Smooth muscle cell of the brain vasculature (primary cell): Measurements from ENCODE around the gene GABRB2.

ENCODE experiments used
- DNase-seq: peaks from one replicate; pipeline ENCODE4 v3.0.0-alpha.2; 2012; ENCODE audit warnings: low read depth, low spot score

The GABRB2 gene

GRCh38 chr5:161387121-161387520 is 159.4 kb downstream of the GABRB2 start:
- no peak for DNase-seq

GRCh38 chr5:161385027-161385426 is 161.5 kb downstream of the GABRB2 start:
- no peak for DNase-seq

- DNase-seq = no peak
These were observed 163.8 kb downstream of the GABRB2 start for GRCh38 chr5:161382685-161383084.

- DNase-seq = no peak
These were observed 166.0 kb downstream of the GABRB2 start for GRCh38 chr5:161380486-161380885.

GRCh38 chr5:161378701-161379100 is 167.8 kb downstream of the GABRB2 start:
- DNase-seq = no peak

GRCh38 chr5:161376034-161376433 is 170.5 kb downstream of the GABRB2 start:
- DNase-seq = no peak

GRCh38 chr5:161373345-161373707 is 173.2 kb downstream of the GABRB2 start:
- DNase-seq = no peak

GRCh38 chr5:161372682-161373344 is 173.7 kb downstream of the GABRB2 start:
- DNase-seq = no peak

- no peak for DNase-seq
These were observed 177.5 kb downstream of the GABRB2 start for GRCh38 chr5:161369022-161369421.

- DNase-seq = no peak
These were observed 188.1 kb downstream of the GABRB2 start for GRCh38 chr5:161358446-161358845.

GRCh38 chr5:161344234-161344633 is 202.3 kb downstream of the GABRB2 start:
- DNase-seq = no peak

- no peak for DNase-seq
These were observed 203.6 kb downstream of the GABRB2 start for GRCh38 chr5:161342886-161343285.

GRCh38 chr5:161340012-161340411 is 206.5 kb downstream of the GABRB2 start:
- DNase-seq = no peak

- DNase-seq = no peak
These were observed 213.2 kb downstream of the GABRB2 start for GRCh38 chr5:161333194-161333880.

GRCh38 chr5:161332343-161332742 is 214.2 kb downstream of the GABRB2 start:
- DNase-seq = no peak

GRCh38 chr5:161314033-161314432 is 232.5 kb downstream of the GABRB2 start:
- no peak for DNase-seq

GRCh38 chr5:161312882-161313281 is 233.6 kb downstream of the GABRB2 start:
- no peak for DNase-seq

- no peak for DNase-seq
These were observed 234.6 kb downstream of the GABRB2 start for GRCh38 chr5:161311965-161312364.

GRCh38 chr5:161311146-161311708 is 235.3 kb downstream of the GABRB2 start:
- no peak for DNase-seq

GRCh38 chr5:161306351-161306995 is 240.1 kb downstream of the GABRB2 start:
- no peak for DNase-seq

GRCh38 chr5:161305601-161306000 is 240.9 kb downstream of the GABRB2 start:
- no peak for DNase-seq

- no peak for DNase-seq
These were observed 244.0 kb downstream of the GABRB2 start for GRCh38 chr5:161302559-161302958.

- DNase-seq = no peak
These were observed 244.9 kb downstream of the GABRB2 start for GRCh38 chr5:161301586-161301985.
